SU-DHL-6 (cell line): ENCODE measurements around the gene ASPA.

ENCODE experiments used
- CTCF ChIP-seq: fragments of 200-600 bp; sonication (generic); IDR thresholded peaks from one replicate; pipeline ENCODE4 v1.5.1; 2017; ENCODE audit warnings: antibody characterized with exemption, mild to moderate bottlenecking, low read length, moderate library complexity; ENCODE audit not compliant: insufficient read depth, poor library complexity, severe bottlenecking
- EZH2phosphoT487 ChIP-seq: fragments of 200-600 bp; sonication (generic), shearing (Covaris generic); conservative IDR thresholded peaks from 2 replicates; pipeline ENCODE4 v1.6.1; 2018; ENCODE audit warnings: mild to moderate bottlenecking, antibody characterized with exemption, low read length, moderate library complexity, mixed read lengths

GRCh38 chr17:3539881-3540540, 64.2 kb downstream of the ASPA start:
- TF ChIP-seq CTCF (no peak), EZH2phosphoT487 (no peak)
